Activated T-cell treated with anti-CD3 and anti-CD28 coated beads for 1 hour (primary cell): ENCODE data around the gene TMPRSS11B.
"Not testable (repeated sequence)": the region's sequence is repeated elsewhere in the genome, so short reads cannot be mapped to it uniquely, and the experiment has no call there.

ENCODE experiments used
- DNase-seq: peaks from one replicate; pipeline ENCODE4 v3.0.0-alpha.2; 2020; ENCODE audit warnings: low read depth

TMPRSS11B gene, protein sequence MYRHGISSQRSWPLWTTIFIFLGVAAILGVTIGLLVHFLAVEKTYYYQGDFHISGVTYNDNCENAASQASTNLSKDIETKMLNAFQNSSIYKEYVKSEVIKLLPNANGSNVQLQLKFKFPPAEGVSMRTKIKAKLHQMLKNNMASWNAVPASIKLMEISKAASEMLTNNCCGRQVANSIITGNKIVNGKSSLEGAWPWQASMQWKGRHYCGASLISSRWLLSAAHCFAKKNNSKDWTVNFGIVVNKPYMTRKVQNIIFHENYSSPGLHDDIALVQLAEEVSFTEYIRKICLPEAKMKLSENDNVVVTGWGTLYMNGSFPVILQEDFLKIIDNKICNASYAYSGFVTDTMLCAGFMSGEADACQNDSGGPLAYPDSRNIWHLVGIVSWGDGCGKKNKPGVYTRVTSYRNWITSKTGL

DNA sequence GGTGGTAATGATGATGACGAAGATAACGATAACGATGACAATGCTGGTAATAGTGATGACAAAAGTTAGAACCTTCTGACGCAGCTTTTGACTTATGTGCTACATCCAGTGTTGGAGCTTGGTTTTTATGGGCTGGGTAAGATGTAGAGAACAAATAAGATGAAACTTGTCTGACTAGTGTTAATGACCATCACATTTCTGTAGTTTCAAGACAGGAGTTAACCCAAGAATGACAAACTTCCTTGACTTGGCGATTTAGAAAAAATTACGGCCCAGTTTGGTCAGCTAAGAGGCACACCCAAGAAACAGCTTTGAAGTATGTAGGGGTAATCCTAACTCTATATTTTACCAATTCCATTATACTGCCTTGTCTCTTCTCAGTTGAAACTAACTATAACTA is at the start of gene TMPRSS11B:
TSS of gene TMPRSS11B (minus strand) at position 101 of the 400 bp plus-strand sequence. CDS start 136 bp downstream, outside the sequence.
- no peak for DNase-seq

- DNase-seq, result no peak
These were observed 45.8 kb upstream of the TMPRSS11B start for GRCh38 chr4:68291256-68291655.

GRCh38 chr4:68288393-68288740 is 42.9 kb upstream of the TMPRSS11B start:
- DNase-seq, result no peak

DNA sequence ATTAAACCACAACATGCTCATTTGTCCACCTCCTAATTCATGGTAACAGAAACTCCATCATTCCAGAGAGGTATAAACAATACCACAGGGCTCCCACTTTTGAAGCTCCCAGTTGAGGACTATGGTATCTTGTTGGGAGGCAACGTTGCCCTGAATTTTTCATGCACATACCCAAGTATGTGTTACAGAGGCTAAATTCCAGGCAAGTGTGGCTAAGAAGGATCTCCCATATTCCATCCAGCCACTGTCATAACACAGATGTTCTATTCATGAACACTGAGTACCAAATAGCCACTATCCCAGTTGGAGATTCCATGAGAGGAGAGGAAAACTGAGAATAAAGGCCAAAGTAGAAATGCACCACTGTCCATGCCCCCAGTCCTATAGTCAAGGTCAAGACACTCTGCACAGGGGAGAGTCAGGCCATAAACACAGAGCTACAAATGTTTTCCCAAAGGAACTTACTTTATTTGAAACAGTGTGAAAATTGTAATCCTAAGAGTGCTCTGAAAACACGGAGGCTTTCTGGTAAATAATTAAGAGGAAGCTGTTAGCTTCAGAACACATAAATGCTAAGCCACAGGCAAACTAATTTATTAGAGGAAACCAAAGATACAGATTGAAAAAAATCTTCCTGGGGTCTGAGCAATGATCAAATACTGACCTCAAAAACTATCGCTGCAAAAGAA is 42.4 kb upstream of the TMPRSS11B start:
- no peak for DNase-seq

GRCh38 chr4:68283714-68284113 is 38.2 kb upstream of the TMPRSS11B start:
- no peak for DNase-seq

- DNase-seq, result no peak
These were observed 37.6 kb upstream of the TMPRSS11B start for GRCh38 chr4:68283095-68283494.

DNA sequence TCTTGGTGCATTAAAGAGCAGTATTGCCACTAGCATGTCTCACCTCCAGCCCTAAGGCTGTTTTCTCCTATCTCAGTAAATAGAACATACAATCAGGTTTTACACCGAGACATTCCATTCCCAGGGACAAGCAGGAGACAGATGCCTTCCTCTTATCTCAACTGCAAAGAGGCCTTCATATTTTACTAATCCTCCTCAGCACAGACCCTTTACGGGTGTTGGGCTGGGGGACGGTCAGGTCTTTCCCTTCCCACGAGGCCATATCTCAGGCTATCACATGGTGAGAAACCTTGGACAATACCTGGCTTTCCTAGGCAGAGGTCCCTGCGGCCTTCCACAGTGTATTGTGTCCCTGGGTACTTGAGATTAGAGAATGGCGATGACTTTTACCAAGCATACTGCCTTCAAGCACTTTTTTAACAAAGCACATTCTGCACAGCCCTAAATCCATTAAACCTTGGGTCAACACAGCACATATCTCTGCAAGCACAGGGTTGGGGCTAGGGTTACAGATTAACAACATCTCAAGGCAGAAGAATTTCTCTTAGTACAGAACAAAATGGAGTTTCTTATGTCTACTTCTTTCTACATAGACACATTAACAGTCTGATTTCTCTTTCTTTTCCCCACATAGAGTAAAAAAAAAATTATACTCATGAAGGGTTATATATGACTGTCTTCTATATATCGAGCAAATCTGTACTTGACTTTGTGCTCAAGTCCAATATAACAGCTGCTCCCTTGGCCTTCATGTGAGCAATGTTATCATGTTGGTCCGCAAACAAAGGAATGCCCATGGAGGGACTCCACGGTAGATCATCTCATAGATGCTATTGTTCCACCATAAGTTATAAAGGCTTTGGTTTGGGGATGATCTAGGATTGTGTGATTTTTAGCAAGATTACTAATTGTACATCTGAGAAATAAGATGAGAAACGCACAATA is 36.6 kb upstream of the TMPRSS11B start:
- not testable (repeated sequence) for DNase-seq

- no peak for DNase-seq
These were observed 32.5 kb upstream of the TMPRSS11B start for GRCh38 chr4:68278029-68278428.

DNA sequence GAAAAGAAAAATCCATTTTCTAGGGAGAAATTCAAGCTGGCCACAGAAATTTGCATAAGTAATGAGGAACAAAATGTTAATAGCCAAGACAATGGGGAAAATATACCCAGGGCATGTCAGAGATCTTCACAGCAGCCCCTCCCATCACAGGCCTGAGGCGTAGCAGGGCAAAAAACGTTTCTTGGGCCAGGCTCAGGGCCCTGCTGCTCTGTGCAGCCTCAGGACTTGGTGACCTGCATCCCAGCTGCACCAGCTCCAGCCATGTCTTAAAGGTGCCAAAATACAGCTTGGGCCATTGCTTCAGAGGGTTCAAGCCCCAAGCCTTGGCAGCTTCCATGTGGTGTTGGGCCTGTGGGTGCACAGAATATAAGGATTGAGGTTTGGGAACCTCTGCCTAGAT is 32.1 kb upstream of the TMPRSS11B start:
- DNase-seq, result no peak

DNA sequence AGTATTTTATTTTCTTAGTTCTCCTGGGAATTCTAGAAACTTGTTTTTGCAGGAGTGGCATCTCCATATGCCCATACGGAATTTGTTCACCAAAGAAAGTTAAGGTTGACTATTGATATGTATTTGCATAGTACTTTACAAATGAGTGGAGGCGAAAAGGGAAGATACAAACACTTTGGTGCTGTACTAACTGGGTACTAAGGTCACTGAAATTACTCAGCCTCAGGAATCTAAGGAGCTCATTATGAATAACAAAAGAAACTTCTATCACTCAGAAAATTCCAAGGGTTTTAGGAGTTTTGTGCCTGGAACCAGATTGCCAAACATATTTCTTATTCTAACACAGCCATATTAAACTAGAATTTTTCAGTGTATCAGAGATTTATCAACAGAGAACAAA is 27.4 kb upstream of the TMPRSS11B start:
- no peak for DNase-seq

- DNase-seq, result no peak
These were observed 26.9 kb upstream of the TMPRSS11B start for GRCh38 chr4:68272380-68272779.

DNA sequence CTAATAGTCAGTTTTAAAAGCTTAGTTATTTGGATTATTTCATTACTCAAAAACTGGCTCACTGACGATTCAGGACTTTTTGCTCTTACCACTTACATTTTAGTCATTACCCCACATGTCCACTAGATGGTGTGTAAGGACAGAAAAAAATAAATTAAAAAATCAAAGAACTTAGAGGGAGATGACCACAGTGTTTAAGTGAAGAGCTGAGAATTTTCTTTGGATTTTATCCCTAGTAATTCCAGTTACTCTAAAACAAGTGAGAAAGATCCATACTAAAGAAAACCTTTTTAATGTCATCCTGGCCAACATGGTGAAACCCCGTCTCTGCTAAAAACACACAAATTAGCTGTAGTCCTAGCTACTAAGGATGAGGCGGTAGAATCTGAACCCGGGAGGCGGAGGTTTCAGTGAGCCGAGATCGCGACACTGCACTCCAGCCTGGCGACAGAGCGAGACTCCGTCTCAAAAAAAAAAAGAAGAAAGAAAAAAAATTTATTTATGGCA is 26.4 kb upstream of the TMPRSS11B start:
- no peak for DNase-seq

DNA sequence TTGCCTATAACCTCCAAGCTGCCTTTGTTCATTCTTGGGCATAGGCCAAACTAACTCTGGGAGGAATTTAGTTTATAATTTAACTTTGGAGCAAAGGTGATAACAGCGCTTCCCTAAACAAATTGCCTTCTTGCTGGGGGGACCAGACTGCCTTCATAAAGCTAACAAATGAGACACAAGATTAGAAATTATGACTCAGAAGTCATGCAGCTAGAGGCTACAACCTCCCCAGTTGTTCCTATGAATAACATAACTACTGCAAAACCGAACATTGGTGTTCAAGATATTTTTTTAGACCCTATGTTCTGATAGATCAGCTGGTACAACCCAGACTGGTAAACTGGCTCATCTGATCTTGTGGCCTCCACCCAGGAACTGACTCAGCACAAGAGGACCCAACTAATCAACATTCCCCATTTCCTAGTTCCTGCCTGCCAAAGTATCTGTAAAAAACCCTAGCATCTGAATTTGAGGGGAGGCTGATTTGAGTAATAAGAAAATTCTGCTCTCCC is 22.0 kb upstream of the TMPRSS11B start:
- no peak for DNase-seq

DNA sequence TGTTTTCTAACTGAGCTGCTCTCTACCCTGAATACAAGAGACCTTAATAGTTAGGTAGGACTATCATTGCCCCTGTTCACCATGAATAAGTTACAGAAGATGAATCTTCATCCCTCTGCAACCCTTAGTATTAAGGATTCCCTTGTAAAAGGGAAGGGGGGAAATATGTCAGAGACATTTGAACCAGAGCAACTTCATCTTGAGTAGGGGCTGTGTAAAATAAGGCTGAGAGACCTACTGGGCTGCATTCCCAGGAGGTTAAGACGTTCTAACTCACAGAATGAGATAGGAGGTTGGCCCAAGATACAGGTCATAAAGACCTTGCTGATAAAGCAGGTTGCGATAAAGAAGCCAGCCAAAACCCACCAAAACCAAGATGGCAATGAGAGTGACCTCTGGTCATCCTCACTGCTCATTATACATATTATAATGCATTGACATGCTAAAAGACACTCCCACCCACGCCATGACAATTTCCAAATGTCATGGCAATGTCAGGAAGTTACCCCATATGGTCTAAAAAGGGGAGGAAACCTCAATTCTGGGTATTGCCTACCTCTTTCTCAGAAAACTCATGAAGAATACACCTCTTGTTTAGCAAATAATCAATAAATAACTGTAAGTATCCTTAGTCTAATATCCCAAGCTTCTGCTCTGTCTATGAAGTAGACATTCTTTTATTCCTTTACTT is 19.5 kb upstream of the TMPRSS11B start:
- no peak for DNase-seq

DNA sequence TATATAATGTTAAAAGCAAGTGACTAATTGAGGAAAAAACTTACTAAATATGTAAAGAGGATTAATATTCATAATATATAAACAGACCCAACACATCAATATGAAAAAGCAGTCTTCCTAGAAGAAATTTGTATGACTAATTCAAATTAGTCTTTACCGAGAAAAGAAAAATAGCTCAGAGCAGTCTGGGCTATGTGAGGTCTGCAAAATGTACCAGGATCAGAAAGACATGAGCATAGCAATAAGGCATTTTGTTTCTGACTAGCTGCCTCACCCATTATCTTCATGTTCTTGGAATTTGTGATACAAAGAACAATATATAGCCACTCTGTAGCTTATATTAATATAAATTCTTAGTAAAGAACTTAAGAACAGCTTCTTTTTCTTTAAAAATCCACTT is 13.7 kb upstream of the TMPRSS11B start:
- DNase-seq, result no peak

- DNase-seq, result no peak
These were observed 12.2 kb upstream of the TMPRSS11B start for GRCh38 chr4:68257719-68258118.

GRCh38 chr4:68256284-68256683 is 10.8 kb upstream of the TMPRSS11B start:
- no peak for DNase-seq

GRCh38 chr4:68250151-68250930 is 4.8 kb upstream of the TMPRSS11B start:
- no peak for DNase-seq

GRCh38 chr4:68249434-68249833 is 3.9 kb upstream of the TMPRSS11B start:
- DNase-seq, result no peak

GRCh38 chr4:68240620-68241019 is 4.9 kb downstream of the TMPRSS11B start:
- no peak for DNase-seq

GRCh38 chr4:68228568-68228967 is 16.9 kb downstream of the TMPRSS11B start:
- DNase-seq, result no peak
